Memory B cell (primary cell): ENCODE measurements around the gene MED10.

ENCODE experiments used
- ATAC-seq: fragments of 150-1000 bp; cut with Tn5 transposase; 2 replicates; pipeline ENCODE4 v1.10.0; 2021; ENCODE audit warnings: low read depth, mild to moderate bottlenecking, moderate library complexity
- DNase-seq, 2 donors: peaks; one replicate each; pipeline ENCODE4 v3.0.0; 2022; ENCODE audit warnings: low spot score in 2 of 2
- H3K27ac Mint-ChIP-seq: one replicate; pipeline ENCODE4 v1.8.0; 2022; ENCODE audit warnings: mild to moderate bottlenecking, moderate library complexity, mixed read lengths
- H3K27me3 Mint-ChIP-seq: one replicate; pipeline ENCODE4 v1.8.0; 2022; ENCODE audit warnings: mixed read lengths
- H3K36me3 Mint-ChIP-seq: one replicate; pipeline ENCODE4 v1.8.0; 2022; ENCODE audit warnings: mild to moderate bottlenecking, mixed read lengths
- H3K4me1 Mint-ChIP-seq: one replicate; pipeline ENCODE4 v1.8.0; 2022; ENCODE audit warnings: mixed read lengths
- H3K4me3 Mint-ChIP-seq: one replicate; pipeline ENCODE4 v1.8.0; 2022; ENCODE audit warnings: mild to moderate bottlenecking, moderate library complexity, mixed read lengths
- H3K9me3 Mint-ChIP-seq: one replicate; pipeline ENCODE4 v1.8.0; 2022; ENCODE audit warnings: mixed read lengths

The MED10 gene

DNA sequence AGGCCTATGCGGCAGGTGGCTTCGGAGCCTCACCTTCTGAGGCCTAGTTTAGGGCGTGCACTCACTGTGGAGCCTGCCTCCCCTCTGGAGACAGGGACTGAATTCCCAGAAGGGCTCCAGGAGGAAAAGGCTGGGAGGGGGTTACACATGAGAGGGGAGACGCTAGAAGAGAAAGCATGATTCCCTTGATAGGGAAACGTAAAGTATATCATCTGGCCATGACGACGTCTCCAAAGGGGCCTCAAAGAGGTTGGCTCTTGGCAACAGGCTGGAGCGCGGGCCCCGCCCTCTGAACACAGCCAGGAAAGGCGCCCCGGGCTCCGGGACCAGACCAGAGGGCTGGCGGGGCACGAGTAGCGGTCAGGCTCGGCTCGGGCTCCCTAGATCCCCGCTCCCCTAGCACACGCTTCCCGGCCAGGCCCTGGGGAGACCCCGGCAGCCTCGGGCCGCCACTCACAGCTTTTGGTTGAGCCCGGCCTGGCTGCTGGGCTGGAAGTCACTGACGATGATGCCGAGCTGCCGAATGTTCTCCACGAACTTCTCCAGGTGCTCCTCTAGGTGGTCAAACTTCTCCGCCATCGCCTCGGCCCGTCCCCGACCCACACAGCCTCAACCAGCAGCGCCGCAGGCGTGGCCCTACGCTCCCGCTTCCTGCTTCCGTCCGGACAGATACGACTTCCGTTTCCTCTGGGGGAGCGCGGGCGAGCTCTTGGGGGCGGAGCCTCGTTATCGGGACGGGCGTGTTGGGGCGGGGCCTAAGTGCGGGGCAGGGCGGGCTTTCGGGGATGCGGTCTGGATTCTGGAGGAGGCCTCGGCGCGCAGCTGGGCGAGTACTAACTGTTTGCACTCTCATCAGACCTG is at the start of gene MED10:
TSS of gene MED10 (minus strand) at position 643 of the 861 bp plus-strand sequence. CDS start at position 579, 64 bp downstream.
- peak; percentile 87 to 90 for DNase-seq
- H3K27me3 Mint-ChIP-seq = no peaks in the 10 kb centered on the region
- peak within 1 kb of the TSS; percentile 94 for H3K4me3 Mint-ChIP-seq
- H3K27ac Mint-ChIP-seq = peak within 1 kb of the TSS; percentile 96
- H3K4me1 Mint-ChIP-seq = peaks cover 21% of the 10 kb centered on the region
- peak; percentile 97 for ATAC-seq
- H3K36me3 Mint-ChIP-seq = peaks cover 24% of the 10 kb centered on the region
- no peaks in the 10 kb centered on the region for H3K9me3 Mint-ChIP-seq

DNA sequence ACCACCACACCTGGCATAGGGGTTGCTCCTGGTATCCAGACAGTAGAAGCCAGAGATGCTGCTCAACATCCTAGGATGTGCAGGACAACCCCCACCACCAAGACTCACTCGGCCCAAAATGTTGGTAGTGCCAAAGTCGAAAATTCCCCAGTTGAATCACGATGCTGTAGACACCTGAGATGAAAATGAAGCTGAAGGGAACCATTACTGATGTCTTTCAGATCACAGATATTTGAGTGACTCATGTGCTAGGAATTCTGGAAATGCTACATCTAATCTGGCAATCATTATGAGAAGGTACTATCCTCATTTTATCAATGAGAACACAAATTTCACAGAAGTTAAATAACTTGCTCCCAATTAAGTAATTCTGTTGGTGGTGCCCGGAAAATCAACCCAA is 49.3 kb upstream of the MED10 start:
- H3K36me3 Mint-ChIP-seq = no peaks in the 10 kb centered on the region
- H3K27ac Mint-ChIP-seq = no peak overlapping the region
- H3K9me3 Mint-ChIP-seq = peaks cover 2% of the 10 kb centered on the region
- no peaks in the 10 kb centered on the region for H3K4me1 Mint-ChIP-seq
- H3K4me3 Mint-ChIP-seq = no peak overlapping the region
- DNase-seq (no peak), ATAC-seq (no peak)
- peaks cover 18% of the 10 kb centered on the region for H3K27me3 Mint-ChIP-seq

DNA sequence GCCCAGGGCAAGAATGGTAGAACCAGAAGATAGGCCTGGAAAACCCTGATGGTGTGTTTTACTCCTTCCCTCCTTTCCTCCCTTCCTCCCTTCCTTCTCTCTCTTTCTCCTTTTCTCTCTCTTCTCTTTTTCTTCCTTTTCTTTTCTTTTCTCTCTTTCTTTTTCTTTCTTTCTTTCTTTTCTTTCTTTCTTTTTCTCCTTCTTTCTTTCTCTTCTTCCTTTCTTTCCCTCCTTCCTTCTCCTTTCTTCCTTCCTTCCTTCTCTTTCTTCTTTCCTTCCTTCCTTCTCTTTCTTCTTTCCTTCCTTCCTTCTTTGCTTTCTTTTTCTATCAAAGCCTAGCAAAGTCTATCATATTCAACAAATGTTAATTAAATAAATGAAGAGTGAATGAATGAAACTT is 46.4 kb upstream of the MED10 start:
- H3K27ac Mint-ChIP-seq = no peak overlapping the region
- ATAC-seq = no peak
- peaks cover 1% of the 10 kb centered on the region for H3K36me3 Mint-ChIP-seq
- no peak overlapping the region for H3K4me3 Mint-ChIP-seq
- DNase-seq = no peak
- peaks cover 3% of the 10 kb centered on the region for H3K4me1 Mint-ChIP-seq
- peaks cover 22% of the 10 kb centered on the region for H3K27me3 Mint-ChIP-seq
- H3K9me3 Mint-ChIP-seq = peaks cover 3% of the 10 kb centered on the region

DNA sequence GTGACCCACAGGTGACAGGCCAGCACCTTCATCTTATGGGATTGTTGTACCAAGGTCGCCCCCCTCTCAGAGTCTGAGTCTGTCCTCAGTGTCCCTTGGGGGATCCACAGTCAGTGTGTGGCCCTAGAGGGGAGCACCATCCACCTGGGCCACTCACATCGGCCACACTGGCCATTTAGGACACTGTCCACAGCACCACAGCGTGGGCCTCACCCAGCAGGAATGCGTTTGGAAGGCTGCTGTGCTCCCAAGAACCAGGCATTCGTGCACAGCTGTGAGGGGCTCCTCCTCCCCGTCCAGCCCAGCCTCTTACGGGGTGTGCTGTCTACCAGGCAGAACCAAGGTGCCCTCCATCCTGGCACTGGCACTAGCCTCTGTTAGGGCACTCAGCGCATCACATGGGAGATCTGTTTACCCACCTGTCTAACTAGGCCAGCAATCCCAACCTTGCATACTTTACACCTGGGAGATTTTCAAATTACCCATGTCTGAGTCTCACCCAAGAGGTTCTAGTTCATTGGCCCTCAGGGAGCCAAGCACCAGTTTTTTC is 45.8 kb upstream of the MED10 start:
- DNase-seq = no peak
- Mint-ChIP-seq H3K27ac (no peak overlapping the region), H3K9me3 (peaks cover 2% of the 10 kb centered on the region), H3K4me3 (no peak overlapping the region), H3K27me3 (peaks cover 22% of the 10 kb centered on the region), H3K4me1 (peaks cover 3% of the 10 kb centered on the region), H3K36me3 (peaks cover 1% of the 10 kb centered on the region)
- ATAC-seq = no peak

- Mint-ChIP-seq H3K27ac (no peak overlapping the region), H3K9me3 (peaks cover 2% of the 10 kb centered on the region), H3K27me3 (peaks cover 21% of the 10 kb centered on the region), H3K4me3 (no peak overlapping the region), H3K4me1 (peaks cover 3% of the 10 kb centered on the region), H3K36me3 (peaks cover 1% of the 10 kb centered on the region)
- ATAC-seq (no peak), DNase-seq (no peak)
These were observed 45.2 kb upstream of the MED10 start for GRCh38 chr5:6423327-6424109.

- Mint-ChIP-seq H3K4me3 (no peak overlapping the region), H3K4me1 (peaks cover 3% of the 10 kb centered on the region), H3K36me3 (peaks cover 1% of the 10 kb centered on the region), H3K27ac (no peak overlapping the region), H3K27me3 (peaks cover 16% of the 10 kb centered on the region), H3K9me3 (peaks cover 2% of the 10 kb centered on the region)
- ATAC-seq = no peak
- no peak for DNase-seq
These were observed 41.0 kb upstream of the MED10 start for GRCh38 chr5:6419340-6419852.

- H3K27me3 Mint-ChIP-seq = peaks cover 16% of the 10 kb centered on the region
- H3K36me3 Mint-ChIP-seq = peaks cover 1% of the 10 kb centered on the region
- H3K4me3 Mint-ChIP-seq = no peak overlapping the region
- peaks cover 2% of the 10 kb centered on the region for H3K9me3 Mint-ChIP-seq
- H3K4me1 Mint-ChIP-seq = peaks cover 3% of the 10 kb centered on the region
- H3K27ac Mint-ChIP-seq = no peak overlapping the region
- ATAC-seq = no peak
- DNase-seq = no peak
These were observed 40.4 kb upstream of the MED10 start for GRCh38 chr5:6418679-6419276.

DNA sequence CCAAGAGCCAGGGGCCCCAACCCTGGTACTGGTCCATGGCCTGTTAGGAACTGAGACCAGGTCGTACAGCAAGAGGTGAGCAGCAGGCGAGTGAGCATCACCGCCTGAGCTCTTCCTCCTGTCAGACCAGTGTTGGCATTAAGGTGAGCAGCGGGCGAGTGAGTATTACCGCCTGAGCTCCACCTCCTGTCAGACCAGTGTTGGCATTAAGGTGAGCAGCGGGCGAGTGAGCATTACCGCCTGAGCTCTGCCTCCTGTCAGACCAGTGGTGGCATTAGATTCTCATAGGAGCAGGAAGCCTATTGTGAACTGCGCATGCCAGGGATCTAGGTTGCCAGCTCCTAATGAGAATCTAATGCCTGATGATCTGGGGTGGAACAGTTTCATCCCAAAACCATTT is 39.3 kb upstream of the MED10 start:
- no peak for DNase-seq
- Mint-ChIP-seq H3K4me3 (no peak overlapping the region), H3K4me1 (peaks cover 3% of the 10 kb centered on the region), H3K9me3 (peaks cover 2% of the 10 kb centered on the region), H3K36me3 (peaks cover 1% of the 10 kb centered on the region), H3K27ac (no peak overlapping the region), H3K27me3 (peaks cover 16% of the 10 kb centered on the region)
- no peak for ATAC-seq

- no peak overlapping the region for H3K4me3 Mint-ChIP-seq
- H3K36me3 Mint-ChIP-seq = peaks cover 2% of the 10 kb centered on the region
- DNase-seq (no peak), ATAC-seq (no peak)
- peaks cover 2% of the 10 kb centered on the region for H3K9me3 Mint-ChIP-seq
- peaks cover 5% of the 10 kb centered on the region for H3K27me3 Mint-ChIP-seq
- H3K27ac Mint-ChIP-seq = no peak overlapping the region
- H3K4me1 Mint-ChIP-seq = no peaks in the 10 kb centered on the region
These were observed 34.5 kb upstream of the MED10 start for GRCh38 chr5:6412811-6413210.

- DNase-seq (no peak), ATAC-seq (no peak)
- peaks cover 2% of the 10 kb centered on the region for H3K9me3 Mint-ChIP-seq
- no peak overlapping the region for H3K4me3 Mint-ChIP-seq
- H3K27ac Mint-ChIP-seq = no peak overlapping the region
- peaks cover 5% of the 10 kb centered on the region for H3K27me3 Mint-ChIP-seq
- no peaks in the 10 kb centered on the region for H3K4me1 Mint-ChIP-seq
- peaks cover 2% of the 10 kb centered on the region for H3K36me3 Mint-ChIP-seq
These were observed 32.8 kb upstream of the MED10 start for GRCh38 chr5:6411141-6411540.

DNA sequence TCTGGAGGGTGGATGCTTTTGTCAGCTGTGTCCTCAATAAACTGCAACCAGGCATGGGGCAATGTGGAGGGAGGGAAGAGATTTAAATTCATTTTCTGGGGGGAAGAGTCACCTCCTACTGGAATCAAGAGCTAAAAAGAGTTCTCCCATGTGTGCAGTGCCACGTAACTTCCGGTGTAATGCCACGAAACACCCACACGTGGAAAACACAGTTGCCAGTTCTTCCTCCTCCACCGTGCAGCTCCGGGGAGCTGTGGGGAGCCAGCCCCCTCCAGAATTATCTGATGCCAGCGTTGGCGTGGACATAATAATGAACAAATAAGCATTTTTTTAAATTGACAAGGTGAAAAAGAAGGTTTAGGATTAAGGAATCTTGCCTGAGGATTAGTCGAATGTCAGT is 32.1 kb upstream of the MED10 start:
- Mint-ChIP-seq H3K27ac (no peak overlapping the region), H3K36me3 (peaks cover 2% of the 10 kb centered on the region), H3K9me3 (peaks cover 2% of the 10 kb centered on the region), H3K4me3 (no peak overlapping the region), H3K27me3 (peaks cover 5% of the 10 kb centered on the region), H3K4me1 (no peaks in the 10 kb centered on the region)
- no peak for DNase-seq
- no peak for ATAC-seq

- Mint-ChIP-seq H3K4me1 (no peaks in the 10 kb centered on the region), H3K4me3 (no peak overlapping the region), H3K36me3 (peaks cover 2% of the 10 kb centered on the region), H3K27me3 (peaks cover 3% of the 10 kb centered on the region), H3K27ac (no peak overlapping the region), H3K9me3 (peaks cover 2% of the 10 kb centered on the region)
- ATAC-seq = no peak
- no peak for DNase-seq
These were observed 30.5 kb upstream of the MED10 start for GRCh38 chr5:6408627-6409446.

GRCh38 chr5:6408260-6408596 is 29.9 kb upstream of the MED10 start:
- Mint-ChIP-seq H3K4me1 (no peaks in the 10 kb centered on the region), H3K9me3 (peaks cover 2% of the 10 kb centered on the region), H3K27me3 (peaks cover 3% of the 10 kb centered on the region), H3K36me3 (peaks cover 2% of the 10 kb centered on the region), H3K4me3 (no peak overlapping the region), H3K27ac (no peak overlapping the region)
- ATAC-seq (no peak), DNase-seq (no peak)
